Caco-2 (cell line): ENCODE measurements around the gene PLA2G4D. TPM values are rescaled to one million over a fixed set of nuclear protein-coding genes. Genes with fewer than 3 reads are reported as not detected.

Experiments
- BruUV-seq: library from RNA; stranded (reverse); fragments of 400-500 nt; replicated peaks from 2 replicates; lab custom pipeline; 2021; lab: Mats Ljungman, UMichigan
- CTCF ChIA-PET: fragments of 300-600 bp; sonication (Branson Sonifier 250); formaldehyde crosslinking; loops from one replicate; lab custom pipeline; 2022; ENCODE audit warnings: antibody characterized with exemption; lab: Charles Lee
- POLR2A ChIA-PET: fragments of 300-600 bp; sonication (Branson Sonifier 250); formaldehyde crosslinking; loops from one replicate; lab custom pipeline; 2022; ENCODE audit warnings: antibody characterized with exemption; lab: Charles Lee
- DNase-seq, 2 experiments: peaks; one replicate each; pipeline versions ENCODE4 v3.0.0 to v3.0.0-alpha.2; 2020 to 2022
- H3K27me3 ChIP-seq: replicated peaks from 2 replicates; pipeline ENCODE4 v1.6.0; 2011; ENCODE audit warnings: low read length; ENCODE audit not compliant: control insufficient read depth, insufficient read depth
- H3K36me3 ChIP-seq: 2 replicates; pipeline ENCODE4 v1.5.1; 2011; ENCODE audit warnings: low read length; ENCODE audit not compliant: control insufficient read depth, insufficient read depth
- H3K4me1 ChIP-seq: fragments of 250-450 bp; sonication (Bioruptor Pico); 2 replicates; pipeline ENCODE4 v1.5.1; 2020; ENCODE audit warnings: mild to moderate bottlenecking
- H3K4me3 ChIP-seq: 2 replicates; pipeline ENCODE4 v1.5.1; 2011; ENCODE audit warnings: low read depth, mild to moderate bottlenecking, control low read depth, low read length
- H3K9me3 ChIP-seq: fragments of 250-450 bp; sonication (Bioruptor Pico); 2 replicates; pipeline ENCODE4 v1.5.1; 2020; ENCODE audit warnings: mild to moderate bottlenecking, moderate library complexity
- H3K27ac Mint-ChIP-seq: one replicate; pipeline ENCODE4 v1.8.0; 2022; ENCODE audit warnings: mixed read lengths; ENCODE audit not compliant: unreplicated experiment
- H3K27me3 Mint-ChIP-seq: one replicate; pipeline ENCODE4 v1.8.0; 2022; ENCODE audit warnings: mixed read lengths; ENCODE audit not compliant: insufficient read depth, unreplicated experiment
- H3K36me3 Mint-ChIP-seq: one replicate; pipeline ENCODE4 v1.8.0; 2022; ENCODE audit warnings: mild to moderate bottlenecking, mixed read lengths; ENCODE audit not compliant: insufficient read depth, unreplicated experiment
- H3K4me1 Mint-ChIP-seq: one replicate; pipeline ENCODE4 v1.8.0; 2022; ENCODE audit warnings: low read depth, mixed read lengths; ENCODE audit not compliant: unreplicated experiment
- H3K4me3 Mint-ChIP-seq: one replicate; pipeline ENCODE4 v1.8.0; 2022; ENCODE audit warnings: mild to moderate bottlenecking, moderate library complexity, mixed read lengths; ENCODE audit not compliant: unreplicated experiment
- H3K9me3 Mint-ChIP-seq: one replicate; pipeline ENCODE4 v1.8.0; 2022; ENCODE audit warnings: mixed read lengths; ENCODE audit not compliant: unreplicated experiment
- intact Hi-C: fragments of 100-400 bp; cut with micrococcal nuclease; formaldehyde crosslinking; loops from one replicate; pipeline ENCODE4 v1.10.0; 2022; ENCODE audit not compliant: unreplicated experiment
- total RNA-seq: library from RNA; stranded (reverse); gene quantifications from 2 replicates; pipeline ENCODE4 v1.2.3, GENCODE V29; 2022
- TF ChIP-seq, protein P1 (sequence below), 2 experiments: fragments of 200-600 bp in 1 of 2; IDR thresholded peaks; 1 replicate in 1 of 2; 2 replicates in 1 of 2; pipeline versions ENCODE4 v1.5.1 to v1.8.0; 2011 to 2022; ENCODE audit warnings: antibody characterized with exemption in 1 of 2, control low read depth in 1 of 2, inconsistent platforms in 1 of 2, low read depth in 1 of 2, low read length in 1 of 2, mild to moderate bottlenecking in 1 of 2, moderate library complexity in 1 of 2; ENCODE audit not compliant: insufficient read depth in 1 of 2, severe bottlenecking in 1 of 2, unreplicated experiment in 1 of 2

PLA2G4D gene
- total RNA-seq, 1 experiment from 2014 or later: not detected

DNA sequence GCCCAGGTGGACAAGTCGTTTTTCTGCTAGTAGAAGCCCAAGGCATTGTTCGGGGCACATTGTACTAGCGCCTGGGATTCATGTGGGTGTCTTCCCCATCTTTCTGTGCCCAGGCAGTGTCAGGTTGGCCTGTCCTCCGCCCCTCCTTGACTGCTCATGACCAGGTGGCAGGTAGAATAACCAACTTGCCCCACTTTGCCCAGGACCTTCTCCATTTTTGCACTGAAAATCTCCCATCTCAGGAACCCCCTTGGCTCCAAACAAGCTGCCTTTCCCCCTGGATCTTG is 33.9 kb downstream of the PLA2G4D start:
- Mint-ChIP-seq H3K9me3 (no peaks in the 10 kb centered on the region), H3K4me1 (peaks cover 12% of the 10 kb centered on the region), H3K27me3 (no peaks in the 10 kb centered on the region), H3K27ac (no peak overlapping the region), H3K4me3 (no peak overlapping the region), H3K36me3 (peaks cover 17% of the 10 kb centered on the region)
- no peak for DNase-seq
- Histone ChIP-seq H3K27me3 (no peaks in the 10 kb centered on the region), H3K4me1 (peaks cover 19% of the 10 kb centered on the region), H3K36me3 (no peaks in the 10 kb centered on the region), H3K4me3 (no peak overlapping the region), H3K9me3 (no peaks in the 10 kb centered on the region)
- TF ChIP-seq, protein P1, sequence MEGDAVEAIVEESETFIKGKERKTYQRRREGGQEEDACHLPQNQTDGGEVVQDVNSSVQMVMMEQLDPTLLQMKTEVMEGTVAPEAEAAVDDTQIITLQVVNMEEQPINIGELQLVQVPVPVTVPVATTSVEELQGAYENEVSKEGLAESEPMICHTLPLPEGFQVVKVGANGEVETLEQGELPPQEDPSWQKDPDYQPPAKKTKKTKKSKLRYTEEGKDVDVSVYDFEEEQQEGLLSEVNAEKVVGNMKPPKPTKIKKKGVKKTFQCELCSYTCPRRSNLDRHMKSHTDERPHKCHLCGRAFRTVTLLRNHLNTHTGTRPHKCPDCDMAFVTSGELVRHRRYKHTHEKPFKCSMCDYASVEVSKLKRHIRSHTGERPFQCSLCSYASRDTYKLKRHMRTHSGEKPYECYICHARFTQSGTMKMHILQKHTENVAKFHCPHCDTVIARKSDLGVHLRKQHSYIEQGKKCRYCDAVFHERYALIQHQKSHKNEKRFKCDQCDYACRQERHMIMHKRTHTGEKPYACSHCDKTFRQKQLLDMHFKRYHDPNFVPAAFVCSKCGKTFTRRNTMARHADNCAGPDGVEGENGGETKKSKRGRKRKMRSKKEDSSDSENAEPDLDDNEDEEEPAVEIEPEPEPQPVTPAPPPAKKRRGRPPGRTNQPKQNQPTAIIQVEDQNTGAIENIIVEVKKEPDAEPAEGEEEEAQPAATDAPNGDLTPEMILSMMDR (IDR thresholded peaks at IDR 0.05; ENCODE audit: insufficient read depth in 1 of 2, low read depth in 1 of 2, low read length in 1 of 2, severe bottlenecking in 1 of 2, unreplicated experiment in 1 of 2): no peak
- intact Hi-C loops: no loop called here
- ChIA-PET POLR2A (no interaction called here), CTCF (interaction anchor here (0.6 to 2.9 kb wide), 2 partner anchors 71 to 74 kb away, joined by 3 to 12 read pairs; no protein-coding TSS in a partner anchor)
- BruUV-seq: no TSS peak

DNA sequence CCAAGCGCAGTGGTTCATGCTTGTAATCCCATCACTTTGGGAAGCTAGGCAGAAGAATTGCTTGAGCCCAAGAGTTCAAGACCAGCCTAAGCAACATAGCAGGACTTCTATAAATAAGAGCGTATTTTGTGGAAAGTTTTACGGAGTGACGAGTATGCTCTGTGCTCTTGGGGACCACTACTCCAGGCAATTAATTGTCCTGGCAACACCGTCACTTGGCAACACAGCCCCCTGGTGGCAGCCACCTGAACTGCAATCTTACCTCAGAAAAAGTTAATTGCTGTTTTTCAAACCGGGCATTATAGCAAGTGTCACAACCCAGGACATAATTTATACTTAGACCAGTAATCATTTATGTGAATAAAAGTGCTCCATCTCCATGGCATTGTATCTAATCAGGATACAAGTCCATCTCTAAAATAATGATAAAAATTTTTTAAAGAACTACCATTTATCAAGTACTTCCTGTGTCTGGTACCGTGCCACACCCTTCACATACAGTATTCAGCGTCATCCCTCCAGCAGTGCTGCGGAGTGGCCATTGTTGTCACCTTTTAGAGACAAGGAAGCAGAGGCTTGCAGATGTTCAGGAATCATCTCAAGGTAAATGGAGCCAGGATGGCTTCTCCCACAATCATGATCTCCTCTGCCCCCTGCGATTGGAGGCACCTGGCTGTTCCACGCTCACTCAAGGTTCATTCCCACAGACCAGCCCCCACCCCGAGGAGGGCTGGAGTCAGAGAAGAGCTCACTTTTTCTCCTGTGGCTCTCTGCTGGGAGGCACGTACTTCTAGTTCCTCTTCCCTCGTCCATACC is 34.5 kb downstream of the PLA2G4D start:
- DNase-seq: peak in 1 of 2 experiments; percentile 75
- no peaks in the 10 kb centered on the region for H3K27me3 Mint-ChIP-seq
- no peak overlapping the region for H3K4me3 ChIP-seq
- H3K9me3 ChIP-seq: no peaks in the 10 kb centered on the region
- no peak overlapping the region for H3K27ac Mint-ChIP-seq
- TF ChIP-seq, protein P1 (IDR thresholded peaks at IDR 0.05; ENCODE audit: insufficient read depth in 1 of 2, low read depth in 1 of 2, low read length in 1 of 2, severe bottlenecking in 1 of 2, unreplicated experiment in 1 of 2): peak; percentile 81 to 90
- H3K36me3 Mint-ChIP-seq: peaks cover 17% of the 10 kb centered on the region
- no peaks in the 10 kb centered on the region for H3K36me3 ChIP-seq
- H3K4me1 Mint-ChIP-seq: peaks cover 12% of the 10 kb centered on the region
- ChIA-PET POLR2A (no interaction called here), CTCF (interaction anchor here (2.9 kb wide), 1 partner anchor 71 kb away, joined by 12 read pairs; no protein-coding TSS in a partner anchor)
- H3K4me1 ChIP-seq: peaks cover 19% of the 10 kb centered on the region
- no TSS peak for BruUV-seq
- intact Hi-C loops: loop anchor here (5.0 kb wide), 1 partner anchor 133 kb away; no protein-coding TSS in a partner anchor
- no peaks in the 10 kb centered on the region for H3K27me3 ChIP-seq
- no peak overlapping the region for H3K4me3 Mint-ChIP-seq
- H3K9me3 Mint-ChIP-seq: no peaks in the 10 kb centered on the region

DNA sequence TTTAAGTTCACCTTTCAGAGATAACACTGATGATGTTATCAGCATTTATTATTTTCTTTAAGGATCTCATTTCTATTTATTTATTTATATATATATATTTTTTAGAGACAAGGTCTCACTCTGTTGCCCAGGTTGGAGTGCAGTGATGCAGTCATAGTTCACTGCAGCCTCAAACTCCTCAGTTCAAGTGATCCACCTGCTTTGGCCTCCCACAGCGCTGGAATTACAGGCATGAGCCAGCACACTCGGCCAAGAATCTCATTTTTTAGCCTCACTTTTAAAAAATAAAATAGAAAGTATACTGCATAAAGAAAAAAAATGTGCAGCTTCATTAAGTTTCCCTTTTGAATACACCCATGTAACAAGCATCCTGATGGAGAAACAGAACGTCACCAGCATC is 35.6 kb downstream of the PLA2G4D start:
- no peak overlapping the region for H3K4me3 ChIP-seq
- no peak overlapping the region for H3K4me3 Mint-ChIP-seq
- peaks cover 10% of the 10 kb centered on the region for H3K4me1 Mint-ChIP-seq
- POLR2A ChIA-PET: no interaction called here
- H3K36me3 Mint-ChIP-seq: peaks cover 17% of the 10 kb centered on the region
- H3K4me1 ChIP-seq: peaks cover 19% of the 10 kb centered on the region
- BruUV-seq: no TSS peak
- H3K27ac Mint-ChIP-seq: no peak overlapping the region
- H3K36me3 ChIP-seq: no peaks in the 10 kb centered on the region
- intact Hi-C loops: loop anchor here (5.0 kb wide), 1 partner anchor 131 kb away; no protein-coding TSS in a partner anchor
- no peaks in the 10 kb centered on the region for H3K9me3 ChIP-seq
- TF ChIP-seq, protein P1 (IDR thresholded peaks at IDR 0.05; ENCODE audit: insufficient read depth in 1 of 2, low read depth in 1 of 2, low read length in 1 of 2, severe bottlenecking in 1 of 2, unreplicated experiment in 1 of 2): no peak
- H3K27me3 Mint-ChIP-seq: no peaks in the 10 kb centered on the region
- no peak for DNase-seq
- CTCF ChIA-PET: no interaction called here
- H3K9me3 Mint-ChIP-seq: no peaks in the 10 kb centered on the region
- no peaks in the 10 kb centered on the region for H3K27me3 ChIP-seq
